ENCODE measurements around the gene DPP6. TPM values are rescaled to one million over a fixed set of nuclear protein-coding genes. Genes with fewer than 3 reads are reported as not detected.

DPP6 gene
- total and polyA plus RNA-seq, 8 donors = 0.29 to 1.2 (median 0.57) TPM

DNA sequence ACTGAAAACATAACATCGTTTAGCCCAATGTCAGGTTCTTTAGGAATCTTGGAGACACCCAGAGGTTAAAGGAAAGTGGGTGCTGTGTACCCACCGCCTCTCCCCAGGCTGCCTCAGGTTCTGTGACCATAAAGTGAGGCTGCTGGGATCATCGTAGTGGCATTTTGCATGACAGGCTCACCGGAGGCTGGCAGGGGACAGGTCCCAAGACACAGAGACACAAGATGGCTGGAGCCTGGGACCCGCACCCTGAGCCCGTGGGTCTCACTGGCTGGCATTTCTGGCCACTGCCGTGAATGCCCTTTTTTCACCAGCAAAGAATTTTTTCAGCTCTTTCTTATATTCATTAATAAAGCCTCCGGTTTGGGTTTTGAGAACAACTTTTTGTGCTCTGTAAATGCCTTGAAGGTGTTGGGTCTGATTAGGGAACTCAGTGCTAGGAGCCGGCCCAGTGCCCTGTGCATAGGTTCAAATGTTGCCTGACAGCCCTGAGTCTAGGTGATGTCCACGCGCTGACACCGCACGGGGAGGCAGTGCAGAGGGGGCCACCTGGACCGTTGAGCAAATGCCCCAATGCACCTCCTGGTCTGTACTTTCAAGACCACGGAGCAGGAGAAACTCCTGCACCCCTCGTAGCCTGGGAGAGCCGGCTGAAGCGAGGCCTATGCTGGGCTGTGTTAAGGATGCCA, 820.8 kb downstream of the DPP6 start:
- no peak for ATAC-seq

DNA sequence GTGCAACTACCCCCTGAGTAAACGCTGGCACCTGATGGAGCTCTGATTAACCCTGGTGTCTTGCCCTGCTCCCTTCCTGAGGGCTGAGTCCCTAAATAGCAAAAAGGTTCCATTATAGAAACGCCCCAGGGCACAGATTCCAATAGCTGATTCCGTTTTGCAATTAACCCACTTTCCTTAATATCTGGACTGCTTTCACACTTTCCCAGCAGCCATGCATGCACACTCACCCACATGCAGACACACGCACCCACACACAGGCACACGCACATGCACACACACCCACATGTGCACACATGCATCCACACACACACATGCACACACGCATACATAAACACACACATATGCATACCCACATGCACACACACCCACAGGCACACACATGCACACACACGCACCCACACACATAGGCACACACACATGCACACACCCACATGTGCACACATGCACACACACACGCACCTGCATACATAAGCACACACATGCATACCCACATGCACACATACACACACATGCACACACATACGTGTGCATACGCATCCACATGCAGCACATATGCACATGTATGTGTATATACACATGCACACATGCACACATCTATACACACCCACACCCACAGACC, 821.4 kb downstream of the DPP6 start:
- H3K4me3 ChIP-seq = no peak overlapping the region
- no peaks in the 10 kb centered on the region for H3K36me3 ChIP-seq
- H3K27ac ChIP-seq = no peak overlapping the region
- H3K4me1 ChIP-seq = no peaks in the 10 kb centered on the region
- TF ChIP-seq, protein P1, sequence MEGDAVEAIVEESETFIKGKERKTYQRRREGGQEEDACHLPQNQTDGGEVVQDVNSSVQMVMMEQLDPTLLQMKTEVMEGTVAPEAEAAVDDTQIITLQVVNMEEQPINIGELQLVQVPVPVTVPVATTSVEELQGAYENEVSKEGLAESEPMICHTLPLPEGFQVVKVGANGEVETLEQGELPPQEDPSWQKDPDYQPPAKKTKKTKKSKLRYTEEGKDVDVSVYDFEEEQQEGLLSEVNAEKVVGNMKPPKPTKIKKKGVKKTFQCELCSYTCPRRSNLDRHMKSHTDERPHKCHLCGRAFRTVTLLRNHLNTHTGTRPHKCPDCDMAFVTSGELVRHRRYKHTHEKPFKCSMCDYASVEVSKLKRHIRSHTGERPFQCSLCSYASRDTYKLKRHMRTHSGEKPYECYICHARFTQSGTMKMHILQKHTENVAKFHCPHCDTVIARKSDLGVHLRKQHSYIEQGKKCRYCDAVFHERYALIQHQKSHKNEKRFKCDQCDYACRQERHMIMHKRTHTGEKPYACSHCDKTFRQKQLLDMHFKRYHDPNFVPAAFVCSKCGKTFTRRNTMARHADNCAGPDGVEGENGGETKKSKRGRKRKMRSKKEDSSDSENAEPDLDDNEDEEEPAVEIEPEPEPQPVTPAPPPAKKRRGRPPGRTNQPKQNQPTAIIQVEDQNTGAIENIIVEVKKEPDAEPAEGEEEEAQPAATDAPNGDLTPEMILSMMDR (IDR thresholded peaks at IDR 0.05) = no peak
- intact Hi-C loops (cut with DNase I) = no loop called here
- H3K27me3 ChIP-seq = peaks cover 0 to 21% of the 10 kb centered on the region in 2 donors
- DNase-seq = no peak
- no peak for ATAC-seq
- H3K9me3 ChIP-seq = no peaks in the 10 kb centered on the region

More for the DNA sequence above, 820.8 kb downstream of the DPP6 start:
- TF ChIP-seq, protein P1 (IDR thresholded peaks at IDR 0.05) = no peak
- peaks cover 0 to 28% of the 10 kb centered on the region in 2 donors for H3K27me3 ChIP-seq
- no peak for DNase-seq
- H3K4me3 ChIP-seq = no peak overlapping the region
- no peaks in the 10 kb centered on the region for H3K4me1 ChIP-seq
- no peaks in the 10 kb centered on the region for H3K36me3 ChIP-seq
- H3K27ac ChIP-seq = no peak overlapping the region
- H3K9me3 ChIP-seq = no peaks in the 10 kb centered on the region
- intact Hi-C loops (cut with DNase I) = no loop called here

DNA sequence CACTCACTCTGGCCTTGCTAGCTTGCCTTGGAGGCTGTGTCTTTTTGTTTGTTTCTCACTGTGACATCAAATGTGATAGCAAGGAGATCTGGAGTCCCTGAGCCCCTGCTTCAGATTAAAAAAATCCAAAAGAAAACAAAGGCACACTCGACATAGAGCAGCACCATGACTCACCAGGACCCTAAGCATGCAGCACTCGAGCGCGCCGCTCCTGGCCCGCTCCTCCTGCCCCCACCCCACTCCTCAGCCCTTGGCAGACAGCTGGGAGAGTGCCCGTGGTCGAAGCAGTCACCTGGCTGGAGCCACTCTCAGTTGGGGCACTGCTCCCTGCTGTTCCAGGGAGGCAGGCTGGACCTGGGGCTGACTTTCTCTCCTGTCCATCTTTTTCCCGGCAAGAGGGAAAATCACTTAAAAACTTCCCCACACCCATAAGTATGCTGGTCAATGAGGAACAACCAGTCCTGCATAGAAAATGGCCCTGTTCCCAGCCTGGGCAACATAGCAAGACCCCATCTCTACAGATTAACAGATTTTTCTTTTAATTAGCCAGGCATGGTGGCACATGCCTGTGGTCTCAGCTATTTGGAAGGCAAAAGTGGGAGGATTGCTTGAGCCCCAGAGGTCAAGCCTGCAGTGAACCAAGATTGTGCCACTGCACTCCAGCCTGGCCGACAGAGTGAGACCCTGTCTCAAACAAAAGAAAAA, 822.4 kb downstream of the DPP6 start:
- H3K4me3 ChIP-seq = no peak overlapping the region
- ATAC-seq = peak; percentile 82
- no peaks in the 10 kb centered on the region for H3K36me3 ChIP-seq
- peak in 2 of 4 donors; percentile 16 to 28 for DNase-seq
- peaks cover 0 to 12% of the 10 kb centered on the region in 2 donors for H3K27me3 ChIP-seq
- intact Hi-C loops (cut with DNase I) = no loop called here
- TF ChIP-seq, protein P1 (IDR thresholded peaks at IDR 0.05) = no peak
- H3K9me3 ChIP-seq = no peaks in the 10 kb centered on the region
- no peak overlapping the region for H3K27ac ChIP-seq
- no peaks in the 10 kb centered on the region for H3K4me1 ChIP-seq

DNA sequence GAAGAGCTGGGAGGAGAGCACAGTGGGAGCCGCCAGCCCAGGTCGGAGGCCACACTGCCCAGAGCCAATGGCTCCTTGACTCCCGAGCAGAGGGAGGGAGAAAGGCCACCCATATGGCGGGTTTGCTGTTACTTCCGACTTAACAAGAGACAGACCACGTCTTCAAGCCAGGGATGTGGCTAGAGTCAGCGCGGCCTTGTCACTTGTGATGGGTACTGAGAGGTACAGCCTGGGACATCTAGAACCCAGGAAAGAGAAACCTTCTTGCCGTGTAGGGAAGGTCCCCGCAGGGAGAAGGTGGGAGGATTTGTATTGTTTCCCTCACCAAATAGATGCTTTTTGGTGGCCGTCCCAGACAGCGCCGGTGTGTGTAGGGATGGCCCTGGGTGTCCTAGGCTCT, 823.1 kb downstream of the DPP6 start:
- TF ChIP-seq, protein P1 (IDR thresholded peaks at IDR 0.05) = no peak
- intact Hi-C loops (cut with DNase I) = no loop called here
- H3K27ac ChIP-seq = no peak overlapping the region

DNA sequence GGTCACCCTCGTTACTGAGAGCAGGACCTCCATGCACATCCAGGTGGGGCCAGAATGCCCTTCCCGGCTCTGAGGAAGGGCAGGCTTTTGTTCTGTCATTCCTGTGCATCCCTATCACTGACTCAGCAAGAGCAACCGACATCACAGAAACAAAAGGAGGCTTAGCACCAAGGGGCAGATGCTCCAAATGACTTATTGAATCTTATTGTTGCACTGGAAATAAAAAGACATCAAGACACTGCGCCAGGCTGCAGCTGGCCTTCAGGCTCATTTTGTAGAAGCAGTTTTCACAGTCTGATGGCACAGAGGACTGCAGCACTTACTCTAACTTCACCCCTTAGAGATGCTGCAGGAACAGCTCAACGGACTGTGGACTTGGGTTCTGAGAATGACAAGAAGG, 824.3 kb downstream of the DPP6 start:
- TF ChIP-seq, protein P1 (IDR thresholded peaks at IDR 0.05) = no peak
- H3K27ac ChIP-seq = no peak overlapping the region
- H3K27me3 ChIP-seq = peaks cover 0 to 6% of the 10 kb centered on the region in 2 donors
- H3K4me3 ChIP-seq = no peak overlapping the region
- intact Hi-C loops (cut with DNase I) = no loop called here
- H3K36me3 ChIP-seq = no peaks in the 10 kb centered on the region
- H3K9me3 ChIP-seq = no peaks in the 10 kb centered on the region
- DNase-seq = no peak
- H3K4me1 ChIP-seq = no peaks in the 10 kb centered on the region
- ATAC-seq = no peak

More for the DNA sequence above, 823.1 kb downstream of the DPP6 start:
- Histone ChIP-seq H3K27me3 (peaks cover 0 to 6% of the 10 kb centered on the region in 2 donors), H3K4me1 (no peaks in the 10 kb centered on the region), H3K9me3 (no peaks in the 10 kb centered on the region), H3K36me3 (no peaks in the 10 kb centered on the region), H3K4me3 (no peak overlapping the region)
- ATAC-seq (no peak), DNase-seq (no peak)

Measured in left lung (tissue), 10 donors.